NOMO-1 (cell line): ENCODE measurements around the gene AIP.

Experiments used
- DNase-seq, 2 experiments: peaks; one replicate each; lab custom pipeline; 2025; ENCODE audit not compliant: unreplicated experiment in 2 of 2; lab: John Stamatoyannopoulos, UW

Gene AIP

GRCh38 chr11:67525275-67525976 lies 42.6 kb downstream of the AIP start:
- no peak for DNase-seq

GRCh38 chr11:67528376-67528775 lies 45.5 kb downstream of the AIP start:
- DNase-seq, result no peak

- no peak for DNase-seq
These were observed 47.4 kb downstream of the AIP start for GRCh38 chr11:67530282-67530592.

- no peak for DNase-seq
These were observed 50.1 kb downstream of the AIP start for GRCh38 chr11:67532889-67533288.

GRCh38 chr11:67534070-67534679 lies 51.3 kb downstream of the AIP start:
- no peak for DNase-seq

GRCh38 chr11:67535561-67535960 lies 52.7 kb downstream of the AIP start:
- no peak for DNase-seq

GRCh38 chr11:67538306-67538705 lies 55.5 kb downstream of the AIP start:
- DNase-seq, result no peak

GRCh38 chr11:67538823-67539505 lies 56.1 kb downstream of the AIP start:
- no peak for DNase-seq

GRCh38 chr11:67539550-67539949 lies 56.7 kb downstream of the AIP start:
- DNase-seq, result no peak
